Left renal cortex interstitium (tissue), 4 donors: Measurements from ENCODE around the gene ZBED4. TPM values are rescaled to one million over a fixed set of nuclear protein-coding genes. Genes with fewer than 3 reads are reported as not detected.

Source experiments
- DNase-seq, 4 donors: peaks; one replicate each; pipeline ENCODE4 v3.0.0-alpha.2; 2013; ENCODE audit warnings: low read depth in 4 of 4, low spot score in 2 of 4, missing footprints in 1 of 4
- polyA plus RNA-seq, 4 donors: library from polyadenylated mRNA; unstranded; fragments of 120-200 nt; gene quantifications; one replicate each; pipeline ENCODE4 v1.2.1, GENCODE V29; 2013; ENCODE audit not compliant: insufficient read length in 4 of 4

Gene ZBED4
- polyA plus RNA-seq, 4 donors, result 15.9 to 19.1 (median 17.1) TPM

DNA sequence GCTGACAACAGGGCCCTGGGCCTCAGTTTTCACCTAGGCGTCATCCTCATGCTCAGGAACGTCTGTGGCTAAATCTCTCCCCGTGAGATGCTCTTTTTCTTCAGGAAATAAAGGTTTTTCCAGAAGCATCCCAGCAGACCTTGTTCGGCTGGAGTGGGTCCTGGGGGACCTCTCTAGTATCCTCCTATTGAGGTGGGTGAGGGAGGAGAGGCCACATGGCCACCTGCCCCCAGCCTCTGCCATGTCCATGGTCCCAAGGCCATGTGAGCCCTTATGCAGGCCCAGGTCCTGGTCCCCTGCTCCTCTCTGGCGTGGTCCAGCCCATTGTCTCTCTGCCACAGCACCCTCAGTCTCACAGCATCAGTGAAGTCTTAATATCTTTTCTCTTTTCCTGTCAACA is 42.6 kb downstream of the ZBED4 start:
- no peak for DNase-seq

GRCh38 chr22:49897015-49897684 is 43.5 kb downstream of the ZBED4 start:
- DNase-seq, result no peak

DNA sequence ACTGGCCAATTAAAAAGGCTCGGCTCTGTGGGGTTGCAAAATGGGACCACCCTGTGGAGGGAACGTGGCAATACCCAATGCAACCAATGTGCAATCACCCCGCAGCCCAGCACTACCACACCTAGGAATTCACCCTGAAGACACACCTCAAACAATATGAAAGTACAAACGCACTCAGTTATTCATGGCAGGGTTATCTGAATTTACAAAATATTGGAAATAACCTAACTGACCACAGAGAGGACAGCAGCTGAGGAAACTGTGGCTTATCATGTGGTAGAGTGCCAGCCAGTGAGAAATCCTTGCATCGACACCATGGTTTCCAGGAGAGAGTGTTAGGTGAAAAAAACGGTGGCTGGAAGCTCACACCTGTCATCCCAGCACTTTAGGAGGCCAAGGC is 45.9 kb downstream of the ZBED4 start:
- no peak for DNase-seq

DNA sequence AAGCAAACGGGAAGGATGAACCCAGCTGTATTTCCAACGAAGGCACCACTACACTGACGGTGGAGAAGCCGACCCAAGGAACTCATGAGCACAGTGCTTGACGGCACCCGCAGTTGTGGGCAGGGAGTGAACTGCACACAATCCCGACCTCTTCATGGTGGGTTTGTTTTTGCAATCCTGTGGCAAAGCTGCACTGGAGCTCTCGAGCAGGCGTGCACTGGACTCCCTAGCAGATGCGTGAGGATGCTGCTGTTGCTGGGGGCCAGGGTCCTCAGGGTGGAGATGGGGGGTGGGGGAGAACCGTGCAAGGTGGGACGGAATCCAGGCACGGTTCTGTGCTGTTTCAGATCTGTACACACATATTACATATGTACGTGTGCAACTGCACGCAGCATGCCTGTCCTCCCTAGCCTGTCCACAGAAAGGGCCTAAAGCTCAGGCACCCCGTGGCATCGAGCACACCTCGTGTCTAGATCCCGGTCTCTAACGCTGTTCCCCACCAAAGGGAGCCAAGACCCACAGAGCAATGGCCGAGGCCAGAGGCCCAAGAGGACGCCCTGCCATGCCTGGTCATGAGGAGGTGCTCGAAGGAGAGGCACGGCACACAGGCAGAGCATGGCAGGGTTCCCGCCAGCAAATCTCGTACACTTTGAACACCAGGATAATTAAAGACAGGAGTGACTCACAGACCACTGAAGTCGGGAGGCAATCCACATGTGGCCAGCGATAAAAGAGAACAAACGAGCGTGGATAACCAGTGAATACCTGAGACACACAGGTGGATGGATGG is 47.0 kb downstream of the ZBED4 start:
- DNase-seq, result no peak

- no peak for DNase-seq
These were observed 47.8 kb downstream of the ZBED4 start for GRCh38 chr22:49901457-49901856.

GRCh38 chr22:49903322-49904039 is 49.8 kb downstream of the ZBED4 start:
- no peak for DNase-seq

DNA sequence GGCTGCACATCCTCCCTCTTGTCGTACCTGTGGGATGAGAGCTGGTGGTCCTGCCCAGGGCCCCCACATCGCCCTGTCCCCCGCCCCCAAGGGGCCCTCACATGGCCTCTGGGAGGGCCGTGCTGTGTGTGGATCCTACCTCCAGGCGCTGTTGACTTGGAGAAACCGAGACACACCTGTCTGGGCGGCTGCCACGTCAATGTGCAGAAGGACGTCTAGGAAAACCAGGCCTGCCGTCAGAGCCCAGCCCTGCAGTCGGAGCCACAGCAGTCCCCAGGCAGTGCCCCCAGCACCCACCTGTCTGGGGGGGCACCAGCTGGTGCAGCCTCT is 50.4 kb downstream of the ZBED4 start:
- no peak for DNase-seq

DNA sequence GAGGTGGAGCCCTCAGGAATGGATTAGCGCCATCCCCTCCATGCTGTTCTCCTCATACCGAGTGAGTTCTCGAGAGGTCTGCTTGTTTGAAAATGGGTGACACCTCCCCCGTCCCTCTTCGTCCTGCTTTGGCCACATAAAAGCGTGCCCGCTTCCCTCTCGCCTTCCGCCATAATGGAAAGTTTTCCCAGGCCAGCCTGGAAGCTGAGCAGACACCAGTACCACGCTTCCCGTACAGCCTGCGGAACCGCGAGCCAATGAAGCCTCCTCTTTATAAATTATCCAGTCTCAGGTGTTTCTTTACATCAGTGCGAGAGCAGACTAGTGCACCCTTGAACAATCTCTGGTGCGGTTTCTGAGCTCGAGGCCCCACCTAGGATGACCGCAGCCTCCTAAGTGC is 51.8 kb downstream of the ZBED4 start:
- no peak for DNase-seq

DNA sequence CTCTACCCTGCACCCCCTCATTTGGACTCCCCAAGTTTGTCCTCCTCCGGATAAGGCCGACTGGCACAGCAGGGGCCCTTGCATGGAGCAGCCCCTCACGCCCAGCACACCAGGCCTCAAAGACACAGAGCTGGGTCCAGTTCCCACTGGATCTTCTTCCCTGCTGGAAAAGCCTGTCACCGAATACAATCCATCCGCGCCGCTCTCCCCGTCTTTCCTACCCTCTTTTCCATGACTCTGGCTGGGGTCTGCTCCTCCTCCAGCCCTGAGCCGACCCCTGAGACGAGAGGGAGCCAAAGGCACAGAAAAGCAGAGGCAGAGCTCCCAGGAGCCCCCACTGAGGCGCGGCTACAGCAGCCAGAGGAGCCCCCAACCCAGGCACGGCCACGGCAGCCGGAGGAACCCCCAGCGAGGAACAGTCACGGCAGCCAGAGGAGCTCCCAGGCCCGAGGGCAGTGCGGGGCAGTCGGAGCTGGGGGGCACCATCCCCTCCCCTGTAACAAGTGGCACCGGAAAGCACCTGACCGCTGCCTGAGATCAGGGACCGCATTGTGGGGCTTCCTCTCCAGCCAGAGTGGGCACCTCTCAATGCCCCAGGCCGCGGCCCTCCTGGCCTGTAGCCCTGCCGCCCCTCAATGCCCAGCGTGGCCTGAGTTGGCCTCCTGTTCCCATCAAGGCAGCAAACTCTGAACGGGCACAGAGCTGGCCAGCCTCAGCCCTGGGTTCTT is 52.6 kb downstream of the ZBED4 start:
- DNase-seq, result no peak

DNA sequence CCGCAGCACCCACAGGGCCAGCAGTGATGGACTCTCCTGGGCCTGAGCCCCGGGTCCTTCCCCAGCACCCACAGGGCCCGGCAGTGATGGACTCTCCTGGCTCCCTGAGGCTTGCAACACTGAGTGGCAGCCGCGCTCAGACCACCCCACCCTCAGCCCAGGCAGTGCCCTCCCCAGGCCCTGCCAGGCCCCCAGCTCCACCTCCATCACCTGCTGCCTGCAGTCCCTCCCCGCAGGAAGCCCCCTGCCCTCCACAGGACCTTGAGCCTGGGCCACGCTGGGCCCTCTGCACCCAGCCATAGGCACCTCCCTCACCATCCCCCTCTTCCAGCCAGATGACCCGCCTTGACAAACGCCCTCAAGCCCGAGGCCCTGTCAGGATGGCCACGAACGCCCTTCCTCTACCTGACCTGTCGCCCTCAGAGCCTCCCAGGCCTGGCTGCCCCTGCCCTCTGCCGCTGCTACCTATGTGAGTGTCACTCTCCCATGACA is 53.2 kb downstream of the ZBED4 start:
- no peak for DNase-seq

GRCh38 chr22:49907807-49908206 is 54.2 kb downstream of the ZBED4 start:
- DNase-seq, result no peak

GRCh38 chr22:49909476-49910205 is 56.0 kb downstream of the ZBED4 start:
- no peak for DNase-seq

DNA sequence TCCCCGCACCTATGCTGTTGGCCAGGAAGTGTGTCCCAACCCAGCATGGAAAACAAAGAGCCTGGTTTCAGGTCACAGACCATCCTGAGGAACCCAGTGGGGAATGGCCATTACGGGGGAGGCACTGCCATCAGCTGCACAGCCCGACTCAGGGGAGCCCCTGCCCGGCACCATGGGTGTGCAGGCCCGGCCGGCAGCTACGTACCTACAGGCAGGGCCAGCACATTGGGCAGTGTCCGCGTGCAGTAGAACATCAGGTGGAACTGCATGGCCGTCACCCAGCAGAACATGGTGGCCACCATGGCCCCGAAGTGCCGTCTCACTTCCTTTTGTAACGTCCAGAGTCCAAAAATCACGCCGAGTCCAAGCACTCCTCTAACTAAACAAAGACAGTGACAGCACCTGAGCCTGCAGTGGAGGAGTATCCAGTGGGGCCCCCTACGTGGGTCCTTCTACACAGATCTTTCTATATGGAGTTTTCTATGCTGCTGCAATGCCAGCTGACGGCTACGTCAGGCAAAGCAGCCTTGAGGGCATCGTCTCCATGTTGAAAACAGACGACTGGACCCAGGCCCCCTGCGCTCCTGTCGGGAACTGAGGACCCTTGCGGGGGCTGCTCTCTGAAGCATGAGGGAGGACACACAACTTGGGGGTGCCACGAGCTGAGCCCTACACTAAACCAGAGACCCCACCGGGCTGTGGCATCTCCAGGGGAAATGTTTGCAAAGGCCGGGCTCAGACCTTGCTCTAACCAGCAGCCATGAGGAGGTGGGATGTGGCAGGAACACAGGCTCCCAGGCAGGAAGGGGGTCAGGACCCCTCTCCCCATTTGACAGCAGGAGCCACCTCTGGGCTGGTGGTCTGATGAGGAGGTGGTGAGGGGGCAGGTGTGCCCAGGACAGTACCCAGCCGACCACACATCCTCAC is 56.8 kb downstream of the ZBED4 start:
- no peak for DNase-seq

DNA sequence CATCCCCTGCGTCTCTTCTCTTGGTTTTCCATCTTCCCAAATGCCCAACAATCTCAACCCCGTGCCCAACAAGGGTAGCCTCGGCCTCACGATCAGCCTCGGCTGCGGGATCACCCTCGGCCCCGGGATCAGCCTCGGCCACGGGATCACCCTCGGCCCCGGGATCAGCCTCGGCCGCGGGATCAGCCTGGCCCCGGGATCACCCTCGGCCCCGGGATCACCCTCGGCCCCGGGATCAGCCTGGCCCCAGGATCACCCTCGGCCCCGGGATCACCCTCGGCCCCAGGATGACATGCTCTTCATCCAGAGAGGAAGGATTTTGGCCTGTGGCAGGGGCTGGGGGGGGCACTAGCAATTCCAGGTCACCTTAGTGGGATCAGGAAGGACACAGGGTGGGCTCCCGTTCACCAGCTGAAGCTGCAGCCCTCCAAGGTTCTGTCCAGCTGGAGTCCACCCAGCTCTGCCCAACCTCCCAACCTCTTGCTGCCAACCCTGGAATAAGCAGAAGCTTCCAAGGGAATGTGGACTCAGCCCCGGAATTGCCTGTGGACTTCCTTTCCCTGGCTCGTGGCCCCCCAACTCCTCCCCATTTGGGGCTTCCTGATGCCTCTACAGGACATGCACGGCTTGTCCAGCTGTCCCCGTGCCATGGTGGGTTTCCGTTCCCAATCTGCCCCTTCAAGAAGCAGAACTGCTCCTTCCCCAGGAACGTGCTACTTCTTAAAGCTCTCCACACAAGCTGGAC is 58.4 kb downstream of the ZBED4 start:
- no peak for DNase-seq

DNA sequence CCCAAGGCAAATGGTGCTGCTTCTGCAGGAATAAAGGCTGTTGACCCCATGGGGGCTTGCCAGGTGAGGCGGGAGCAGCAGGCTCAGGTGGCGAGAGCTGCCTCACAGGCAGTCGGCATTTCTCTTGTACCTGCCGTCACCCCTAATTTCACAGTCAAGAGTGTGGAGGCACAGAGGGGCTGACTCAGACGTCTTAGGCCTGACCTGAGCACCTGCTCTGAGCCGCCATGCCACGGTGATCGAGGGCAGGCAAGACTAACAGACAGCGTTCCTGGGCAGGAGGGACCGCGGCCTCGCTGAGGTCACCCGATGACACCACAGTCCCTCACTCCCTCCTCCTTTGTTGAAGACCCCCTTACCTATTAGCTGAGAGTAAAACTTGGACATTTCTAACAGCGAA is 59.4 kb downstream of the ZBED4 start:
- no peak for DNase-seq

- no peak for DNase-seq
These were observed 59.8 kb downstream of the ZBED4 start for GRCh38 chr22:49913446-49913845.

- DNase-seq, result no peak
These were observed 60.6 kb downstream of the ZBED4 start for GRCh38 chr22:49914256-49914655.

GRCh38 chr22:49915610-49916009 is 62.0 kb downstream of the ZBED4 start:
- DNase-seq, result no peak

GRCh38 chr22:49916831-49917230 is 63.2 kb downstream of the ZBED4 start:
- DNase-seq, result no peak
